ENCODE results near the gene HERPUD1. TPM values are rescaled to one million over a fixed set of nuclear protein-coding genes. Genes with fewer than 3 reads are reported as not detected.

The HERPUD1 gene
- total RNA-seq, 1 experiment from 2014 or later: 35.3 TPM

GRCh38 chr16:56950881-56951771 is 19.2 kb downstream of the HERPUD1 start:
- TF ChIP-seq EZH2 (IDR thresholded peaks at IDR 0.05; ENCODE audit: low read depth): no peak
- peak; percentile 52; the same call in 1 of the 2 replicates for TF ChIP-seq CTCF (conservative IDR thresholded peaks at IDR 0.05)
- peaks cover 2% of the 10 kb centered on the region; the same call in 1 of the 2 replicates for H3F3A ChIP-seq (ENCODE audit: insufficient read depth, low read depth)
- no peaks in the 10 kb centered on the region for H3K79me2 ChIP-seq (ENCODE audit: low read depth)
- H3K9me3 ChIP-seq (ENCODE audit: insufficient read depth, low read depth): no peaks in the 10 kb centered on the region
- ChIA-PET CTCF (interaction anchor here (0.7 kb wide), 1 partner anchor 167 kb away, joined by 3 read pairs; no protein-coding TSS in a partner anchor), POLR2A (ENCODE audit: unreplicated experiment) (no interaction called here)
- H3K4me3 ChIP-seq: no peak overlapping the region
- H3K36me3 ChIP-seq (ENCODE audit: low read depth): no peaks in the 10 kb centered on the region
- BruUV-seq (replicated peaks): no TSS peak
- intact Hi-C loops (cut with micrococcal nuclease; ENCODE audit: unreplicated experiment): loop anchor here (5.0 kb wide), 1 partner anchor 159 kb away; no protein-coding TSS in a partner anchor
- no peaks in the 10 kb centered on the region for H3K27me3 ChIP-seq (ENCODE audit: insufficient read depth, low read depth)
- no peaks in the 10 kb centered on the region for H3K9me2 ChIP-seq (ENCODE audit: insufficient read depth)
- no peak overlapping the region for H3K27ac ChIP-seq
- peak in 1 of 2 experiments; percentile 33 for DNase-seq
- H2AFZ ChIP-seq: no peak overlapping the region
- no peaks in the 10 kb centered on the region for H3K4me1 ChIP-seq (replicated peaks; ENCODE audit: insufficient read depth)
- no peak overlapping the region for H3K4me2 ChIP-seq
- H4K20me1 ChIP-seq (ENCODE audit: insufficient read depth): no peaks in the 10 kb centered on the region

- no peak overlapping the region for H3K27ac ChIP-seq
- intact Hi-C loops (cut with micrococcal nuclease; ENCODE audit: unreplicated experiment): loop anchor here (5.0 kb wide), 1 partner anchor 161 kb away; no protein-coding TSS in a partner anchor
- TF ChIP-seq EZH2 (IDR thresholded peaks at IDR 0.05; ENCODE audit: low read depth): no peak
- TF ChIP-seq CTCF (conservative IDR thresholded peaks at IDR 0.05): no peak
- H4K20me1 ChIP-seq (ENCODE audit: insufficient read depth): no peaks in the 10 kb centered on the region
- no peaks in the 10 kb centered on the region for H3F3A ChIP-seq (ENCODE audit: insufficient read depth, low read depth)
- ChIA-PET POLR2A (ENCODE audit: unreplicated experiment) (interaction anchor here (0.5 kb wide), 1 partner anchor 131 kb away, joined by 5 read pairs; no protein-coding TSS in a partner anchor), CTCF (no interaction called here)
- H3K79me2 ChIP-seq (ENCODE audit: low read depth): no peaks in the 10 kb centered on the region
- no peaks in the 10 kb centered on the region for H3K27me3 ChIP-seq (ENCODE audit: insufficient read depth, low read depth)
- no peaks in the 10 kb centered on the region for H3K36me3 ChIP-seq (ENCODE audit: low read depth)
- H3K4me1 ChIP-seq (replicated peaks; ENCODE audit: insufficient read depth): no peaks in the 10 kb centered on the region
- no TSS peak for BruUV-seq (replicated peaks)
- H3K4me3 ChIP-seq: no peak overlapping the region
- H3K4me2 ChIP-seq: no peak overlapping the region
- H3K9me2 ChIP-seq (ENCODE audit: insufficient read depth): no peaks in the 10 kb centered on the region
- H3K9me3 ChIP-seq (ENCODE audit: insufficient read depth, low read depth): no peaks in the 10 kb centered on the region
- no peak overlapping the region for H2AFZ ChIP-seq
- no peak for DNase-seq
Observed at GRCh38 chr16:56953006-56953405, 21.1 kb downstream of the HERPUD1 start.

GRCh38 chr16:56956076-56956475 is 24.1 kb downstream of the HERPUD1 start:
- Histone ChIP-seq H4K20me1 (ENCODE audit: insufficient read depth) (no peaks in the 10 kb centered on the region), H3F3A (ENCODE audit: insufficient read depth, low read depth) (no peaks in the 10 kb centered on the region), H3K4me2 (no peak overlapping the region), H3K27me3 (ENCODE audit: insufficient read depth, low read depth) (no peaks in the 10 kb centered on the region), H2AFZ (no peak overlapping the region), H3K4me3 (no peak overlapping the region), H3K79me2 (ENCODE audit: low read depth) (no peaks in the 10 kb centered on the region), H3K27ac (no peak overlapping the region), H3K4me1 (replicated peaks; ENCODE audit: insufficient read depth) (no peaks in the 10 kb centered on the region), H3K36me3 (ENCODE audit: low read depth) (no peaks in the 10 kb centered on the region), H3K9me2 (ENCODE audit: insufficient read depth) (no peaks in the 10 kb centered on the region), H3K9me3 (ENCODE audit: insufficient read depth, low read depth) (no peaks in the 10 kb centered on the region)
- CTCF ChIA-PET: no interaction called here
- no peak for DNase-seq
- BruUV-seq (replicated peaks): no TSS peak
- POLR2A ChIA-PET (ENCODE audit: unreplicated experiment): no interaction called here
- TF ChIP-seq CTCF (conservative IDR thresholded peaks at IDR 0.05) (no peak), EZH2 (IDR thresholded peaks at IDR 0.05; ENCODE audit: low read depth) (no peak)
- intact Hi-C loops (cut with micrococcal nuclease; ENCODE audit: unreplicated experiment): no loop called here
